ENCODE measurements around the gene C17orf75.
"Not testable (repeated sequence)": the region's sequence is repeated elsewhere in the genome, so short reads cannot be mapped to it uniquely, and the experiment has no call there.

Gene C17orf75

DNA sequence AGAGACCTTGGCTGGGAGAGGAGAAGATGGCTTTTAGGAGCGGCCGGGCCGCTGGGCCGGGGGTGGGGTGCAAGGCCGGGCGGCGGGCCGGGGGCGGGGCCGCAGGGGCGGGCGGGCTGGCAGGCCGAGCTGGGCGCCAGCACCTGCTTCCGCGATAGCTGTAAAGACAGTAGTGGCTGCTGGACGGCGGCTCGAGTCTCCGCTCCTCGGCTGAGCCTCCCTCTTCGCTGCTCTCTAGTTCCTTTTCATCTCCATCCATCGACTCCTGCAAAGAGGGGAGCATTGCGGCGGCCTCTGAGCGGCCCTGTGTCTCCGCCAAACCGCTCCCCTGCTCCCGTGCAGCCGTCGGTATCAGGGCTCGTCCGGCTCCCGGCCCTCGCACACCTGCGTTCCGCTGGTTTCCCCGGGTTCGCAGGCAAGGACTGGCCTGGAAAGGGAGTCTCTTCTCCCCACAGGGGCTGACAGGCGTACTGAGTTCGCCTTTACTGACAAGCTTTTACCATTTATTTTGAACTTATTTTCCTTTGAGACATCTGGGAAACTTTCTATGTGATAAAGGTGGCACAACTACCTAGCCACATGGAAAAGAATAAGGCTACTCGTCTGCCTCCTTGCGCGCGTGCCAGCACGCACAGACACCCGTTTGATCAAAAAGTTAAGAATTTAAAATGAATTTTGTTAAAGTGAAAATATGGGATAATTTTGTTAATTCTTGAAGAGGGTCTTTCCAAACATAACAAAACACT lies at the start of gene C17orf75:
Gene C17orf75 (minus strand): TSS at position 317 of the 746 bp plus-strand sequence. CDS start 34 bp downstream, at position 283.
- peak; percentile 70 for DNase-seq (ENCODE audit: low spot score)

GRCh38 chr17:32388613-32389459 lies 46.9 kb upstream of the C17orf75 start:
- DNase-seq (ENCODE audit: low spot score): no peak

DNA sequence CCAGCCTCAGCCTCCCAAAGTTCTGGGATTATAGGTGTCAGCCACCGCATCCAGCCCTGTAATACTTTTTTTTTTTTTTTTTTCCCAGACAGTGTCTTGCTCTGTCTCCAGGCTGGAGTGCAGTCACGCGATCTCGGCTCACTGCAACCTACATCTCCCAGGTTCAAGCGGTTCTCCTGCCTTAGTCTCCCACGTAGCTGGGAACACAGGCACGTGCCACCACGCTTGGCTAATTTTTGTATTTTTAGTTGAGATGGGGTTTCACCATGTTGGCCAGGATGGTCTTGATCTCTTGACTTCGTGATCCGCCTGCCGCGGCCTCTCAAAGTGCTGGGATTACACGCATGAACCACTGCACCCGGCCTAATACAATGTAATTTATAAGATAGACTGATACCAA lies 46.2 kb upstream of the C17orf75 start:
- not testable (repeated sequence) for DNase-seq (ENCODE audit: low spot score)

DNA sequence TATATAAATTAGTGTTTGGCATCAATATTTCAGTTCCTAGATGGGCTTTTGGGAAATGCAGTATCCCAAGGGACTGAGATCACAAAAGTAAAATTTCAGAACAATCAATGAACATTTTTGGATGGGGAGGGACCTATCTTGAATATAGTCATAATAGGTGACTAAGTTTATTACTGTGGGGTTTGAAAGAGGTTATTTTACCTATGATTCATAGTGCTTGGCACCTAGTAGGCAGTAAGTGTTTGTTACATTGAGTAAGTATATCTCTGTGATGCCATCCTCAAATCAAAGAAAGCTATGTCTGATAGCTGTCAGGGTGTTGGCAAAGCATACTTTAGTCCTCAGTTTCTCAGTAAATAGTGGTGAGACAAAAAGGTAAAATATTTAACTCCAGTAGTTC lies 44.9 kb upstream of the C17orf75 start:
- no peak for DNase-seq (ENCODE audit: low spot score)

- no peak for DNase-seq (ENCODE audit: low spot score)
Measured at GRCh38 chr17:32385971-32386370, 44.0 kb upstream of the C17orf75 start.

GRCh38 chr17:32385121-32385520 lies 43.1 kb upstream of the C17orf75 start:
- no peak for DNase-seq (ENCODE audit: low spot score)

DNA sequence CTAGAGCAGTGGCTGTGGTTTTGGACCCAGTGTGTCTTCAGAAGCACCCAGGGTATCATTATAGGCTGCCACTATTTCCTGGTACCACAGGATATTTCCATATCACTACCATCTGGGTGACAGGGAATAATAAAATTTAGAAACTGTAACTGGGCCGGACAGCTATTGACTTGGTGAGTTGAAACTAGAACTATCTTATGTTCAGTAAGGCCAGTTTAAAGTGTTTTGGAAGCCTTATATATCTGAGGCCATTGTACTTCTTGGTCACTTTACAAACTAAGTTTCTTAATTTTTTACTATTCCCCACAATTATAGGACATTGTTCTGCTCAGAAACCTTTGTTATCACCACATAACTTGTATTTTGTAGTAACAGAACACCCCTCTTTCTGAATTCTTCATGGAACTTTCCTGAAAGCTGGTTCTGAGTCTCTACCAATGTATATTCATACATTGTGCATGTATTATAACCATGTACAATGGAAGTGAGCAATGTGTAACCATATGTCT lies 42.0 kb upstream of the C17orf75 start:
- no peak for DNase-seq (ENCODE audit: low spot score)

GRCh38 chr17:32382526-32383223 lies 40.7 kb upstream of the C17orf75 start:
- no peak for DNase-seq (ENCODE audit: low spot score)

- DNase-seq (ENCODE audit: low spot score): no peak
Measured at GRCh38 chr17:32370426-32370825, 28.5 kb upstream of the C17orf75 start.

- no peak for DNase-seq (ENCODE audit: low spot score)
Measured at GRCh38 chr17:32361270-32361669, 19.3 kb upstream of the C17orf75 start.

DNA sequence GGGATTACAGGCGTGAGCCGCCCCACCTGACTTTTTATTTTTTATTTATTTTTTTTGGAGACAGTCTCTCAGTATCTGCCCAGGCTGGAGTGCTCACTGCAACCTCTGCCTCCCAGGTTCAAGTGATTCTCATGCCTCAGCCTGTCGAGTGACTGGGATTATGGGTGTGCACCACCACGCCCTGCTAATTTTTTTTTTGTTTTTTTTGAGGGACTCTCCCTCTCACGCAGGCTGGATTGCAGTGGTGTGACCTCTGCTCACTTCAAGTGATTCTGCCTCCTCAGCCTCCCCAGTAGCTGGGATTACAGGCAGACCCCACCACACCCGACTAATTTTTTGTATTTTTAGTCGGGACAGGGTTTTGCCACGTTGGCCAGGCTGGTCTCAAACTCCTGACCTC lies 15.6 kb upstream of the C17orf75 start:
- no peak for DNase-seq (ENCODE audit: low spot score)

DNA sequence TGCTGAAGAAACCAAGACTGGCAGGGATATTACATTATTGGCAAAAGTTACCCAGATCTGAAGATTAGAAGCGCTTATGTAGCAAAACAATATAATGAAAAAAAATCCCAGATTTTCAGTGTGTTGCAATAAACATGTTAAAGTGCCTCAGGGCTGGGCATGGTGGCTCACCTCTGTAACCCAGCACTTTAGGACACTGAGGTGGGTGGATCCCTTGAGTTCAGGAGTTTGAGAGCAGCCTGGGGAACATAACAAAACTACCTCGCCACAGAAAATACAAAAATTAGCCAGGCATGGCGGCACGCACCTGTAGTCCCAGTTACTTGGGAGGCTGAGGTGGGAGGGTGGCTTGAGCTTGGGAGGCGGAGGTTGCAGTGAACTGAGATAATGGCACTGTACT lies 14.8 kb upstream of the C17orf75 start:
- no peak for DNase-seq (ENCODE audit: low spot score)

- DNase-seq (ENCODE audit: low spot score): no peak
Measured at GRCh38 chr17:32356378-32356743, 14.4 kb upstream of the C17orf75 start.

- no peak for DNase-seq (ENCODE audit: low spot score)
Measured at GRCh38 chr17:32355649-32356377, 13.8 kb upstream of the C17orf75 start.

GRCh38 chr17:32352734-32353133 lies 10.8 kb upstream of the C17orf75 start:
- DNase-seq (ENCODE audit: low spot score): not testable (repeated sequence)

DNA sequence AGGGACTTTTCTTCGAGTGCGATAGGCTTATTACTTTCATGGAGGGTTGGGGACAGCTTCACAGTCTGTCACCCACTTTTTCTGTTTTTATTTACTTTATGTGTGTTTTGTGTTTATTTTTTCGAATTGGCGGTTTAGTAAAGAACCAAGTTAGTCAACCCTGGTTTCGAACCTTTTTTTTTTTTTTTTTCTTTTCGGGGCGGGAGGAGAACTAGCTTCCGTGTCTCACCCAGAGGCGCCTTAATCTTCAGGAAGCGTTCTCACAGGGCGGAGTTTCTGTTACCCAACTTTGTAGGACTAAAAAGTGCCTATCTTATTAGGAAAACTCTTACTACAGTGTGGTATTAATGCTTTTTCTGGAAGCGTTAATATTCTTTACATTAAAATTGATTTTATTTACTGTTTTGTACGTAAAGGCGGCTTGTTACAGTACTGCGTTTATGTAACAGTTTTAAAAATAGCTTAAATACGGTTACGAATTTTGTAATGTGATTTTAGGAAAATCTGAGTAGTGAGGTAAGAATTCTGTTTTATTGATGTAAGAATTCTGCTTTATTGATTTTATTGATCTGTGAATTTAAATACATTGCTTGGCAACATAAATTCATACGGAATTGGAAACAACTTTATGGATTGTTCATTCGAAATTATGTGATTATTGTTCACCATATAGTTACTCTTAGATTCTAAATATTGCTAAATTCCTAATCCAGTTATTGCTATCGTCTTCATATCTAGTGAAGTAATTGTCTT lies 8.9 kb upstream of the C17orf75 start:
- DNase-seq (ENCODE audit: low spot score): peak; percentile 31

GRCh38 chr17:32349854-32350665 lies 8.1 kb upstream of the C17orf75 start, which contains the start of gene ZNF207:
Gene ZNF207 (plus strand): TSS chr17:32350157. CDS start chr17:32350286, 129 bp downstream.
- DNase-seq (ENCODE audit: low spot score): peak; percentile 95

DNA sequence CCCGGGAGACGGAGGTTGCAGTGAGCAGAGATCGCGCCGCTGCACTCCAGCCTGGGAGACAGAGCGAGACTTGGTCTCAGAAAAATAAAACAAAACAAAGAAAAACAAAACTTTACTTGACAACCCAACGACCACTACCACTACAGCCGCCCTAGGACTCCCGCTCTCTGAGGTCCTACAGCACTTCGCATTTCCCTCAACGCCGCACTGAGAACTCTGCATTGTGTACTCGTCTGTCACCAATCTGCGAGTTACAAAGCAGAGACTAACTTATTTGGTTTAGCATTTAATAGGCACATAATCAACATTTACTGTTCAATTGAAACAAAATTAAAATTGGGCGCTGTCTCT lies 7.5 kb upstream of the C17orf75 start:
- DNase-seq (ENCODE audit: low spot score): no peak

DNA sequence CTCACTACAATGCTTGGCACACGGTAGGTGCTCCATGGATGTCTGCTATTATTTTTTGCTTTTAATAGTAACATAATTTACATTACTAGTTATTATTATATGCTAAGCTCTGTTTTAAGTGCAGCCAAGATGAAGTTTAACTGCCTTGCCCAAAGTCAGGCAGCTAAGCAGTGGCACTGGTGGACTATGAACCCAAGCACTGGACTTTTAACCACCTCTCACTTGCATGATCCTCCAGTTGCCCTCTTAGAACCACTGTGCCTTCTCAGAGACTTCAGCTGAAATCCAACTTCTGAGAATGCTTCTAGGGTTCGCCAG lies 6.5 kb upstream of the C17orf75 start:
- DNase-seq (ENCODE audit: low spot score): no peak

GRCh38 chr17:32345951-32346600 lies 4.1 kb upstream of the C17orf75 start:
- DNase-seq (ENCODE audit: low spot score): no peak
